Measurements from ENCODE around the gene HORMAD1. TPM values are rescaled to one million over a fixed set of nuclear protein-coding genes. Genes with fewer than 3 reads are reported as not detected.
"Not testable (repeated sequence)": the region's sequence is repeated elsewhere in the genome, so short reads cannot be mapped to it uniquely, and the experiment has no call there.

Gene HORMAD1
- total RNA-seq, 1 donor from 2014 or later = 1.6 TPM

DNA sequence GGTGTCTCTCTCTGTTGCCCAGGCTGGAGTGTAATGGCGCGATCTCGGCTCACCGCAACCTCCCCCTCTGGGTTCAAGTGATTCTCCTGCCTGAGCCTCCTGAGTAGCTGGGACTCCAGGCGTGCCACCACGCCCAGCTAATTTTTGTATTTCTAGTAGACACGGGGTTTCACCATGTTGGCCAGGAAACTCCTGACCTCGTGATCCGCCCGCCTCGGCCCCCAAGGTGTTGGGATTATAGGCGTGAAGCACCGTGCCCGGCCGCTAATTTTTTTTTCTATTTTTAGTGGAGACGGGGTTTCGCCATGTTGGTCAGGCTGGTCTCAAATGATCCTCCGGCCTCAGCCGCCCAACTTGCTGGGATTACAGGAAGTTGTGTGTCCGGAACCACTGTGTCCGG is 597 bp downstream of the HORMAD1 start:
- ChIA-PET CTCF (no interaction called here), POLR2A (no interaction called here)
- H3K9me3 Mint-ChIP-seq = no peaks in the 10 kb centered on the region
- no peak overlapping the region for H3K4me3 Mint-ChIP-seq
- no peak for ATAC-seq (ENCODE audit: low read depth)
- intact Hi-C loops (cut with micrococcal nuclease) = no loop called here
- H3K27ac Mint-ChIP-seq = no peak overlapping the region
- H3K36me3 Mint-ChIP-seq (ENCODE audit: low read depth) = no peaks in the 10 kb centered on the region
- no peak for TF ChIP-seq CTCF (IDR thresholded peaks at IDR 0.05)
- no peaks in the 10 kb centered on the region for H3K4me1 Mint-ChIP-seq
- DNase-seq = no peak
- H3K27me3 Mint-ChIP-seq = no peaks in the 10 kb centered on the region

DNA sequence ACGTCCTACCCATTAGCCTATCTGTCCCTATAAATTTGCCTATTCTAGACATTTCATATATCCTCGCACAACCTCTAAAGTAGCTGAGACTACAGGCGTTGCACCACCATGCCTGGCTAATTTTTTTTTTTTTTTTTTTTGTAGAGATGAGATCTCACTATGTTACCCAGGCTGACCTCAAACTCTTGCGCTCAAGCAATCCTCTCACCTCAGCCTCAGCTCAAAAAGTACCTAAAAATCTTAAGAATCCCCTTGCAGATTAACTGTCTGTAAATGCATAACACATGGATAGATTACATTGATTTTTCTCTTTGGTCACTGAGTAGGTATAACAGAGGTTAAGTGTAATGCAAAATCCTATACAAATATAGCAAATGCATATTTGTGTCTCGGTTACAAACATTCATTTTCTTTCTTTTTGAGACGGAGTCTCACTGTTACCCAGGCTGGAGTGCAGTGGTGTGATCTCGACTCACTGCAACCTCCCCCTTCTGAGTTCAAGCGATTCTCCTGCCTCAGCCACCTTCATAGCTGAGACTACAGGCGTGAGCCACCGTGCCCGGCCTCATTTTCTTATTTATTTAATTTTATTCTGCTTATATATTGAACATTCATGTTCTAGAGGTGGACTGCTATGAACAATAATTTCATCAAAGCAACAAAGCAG is 2.3 kb downstream of the HORMAD1 start:
- intact Hi-C loops (cut with micrococcal nuclease) = no loop called here
- Mint-ChIP-seq H3K27me3 (no peaks in the 10 kb centered on the region), H3K4me3 (no peak overlapping the region), H3K9me3 (no peaks in the 10 kb centered on the region), H3K27ac (no peak overlapping the region), H3K4me1 (no peaks in the 10 kb centered on the region), H3K36me3 (ENCODE audit: low read depth) (no peaks in the 10 kb centered on the region)
- no peak for ATAC-seq (ENCODE audit: low read depth)
- no peak for TF ChIP-seq CTCF (IDR thresholded peaks at IDR 0.05)
- ChIA-PET POLR2A (no interaction called here), CTCF (no interaction called here)
- no peak for DNase-seq

- H3K27me3 Mint-ChIP-seq; CTCF ChIA-PET; DNase-seq; H3K36me3 Mint-ChIP-seq (ENCODE audit: low read depth); intact Hi-C loops (cut with micrococcal nuclease); ATAC-seq (ENCODE audit: low read depth); H3K27ac Mint-ChIP-seq; H3K9me3 Mint-ChIP-seq; H3K4me3 Mint-ChIP-seq; H3K4me1 Mint-ChIP-seq: not testable (repeated sequence)
- POLR2A ChIA-PET = interaction anchor here (0.8 to 1.1 kb wide), 2 partner anchors 12 to 147 kb away, joined by 3 read pairs; partner anchors contain the start of gene GOLPH3L
Observed at GRCh38 chr1:150709031-150709430, 11.7 kb downstream of the HORMAD1 start.

- Mint-ChIP-seq H3K4me3 (no peak overlapping the region), H3K27ac (no peak overlapping the region), H3K9me3 (no peaks in the 10 kb centered on the region), H3K27me3 (no peaks in the 10 kb centered on the region), H3K4me1 (peaks cover 5% of the 10 kb centered on the region), H3K36me3 (ENCODE audit: low read depth) (no peaks in the 10 kb centered on the region)
- intact Hi-C loops (cut with micrococcal nuclease) = no loop called here
- no peak for TF ChIP-seq CTCF (IDR thresholded peaks at IDR 0.05)
- DNase-seq = no peak
- ChIA-PET CTCF (no interaction called here), POLR2A (interaction anchor here (0.8 to 1.1 kb wide), 2 partner anchors 11 to 147 kb away, joined by 3 read pairs; partner anchors contain the start of gene GOLPH3L)
- peak; percentile 67 for ATAC-seq (ENCODE audit: low read depth)
Observed at GRCh38 chr1:150708595-150708994, 12.1 kb downstream of the HORMAD1 start.

- no peak overlapping the region for H3K27ac Mint-ChIP-seq
- no peaks in the 10 kb centered on the region for H3K9me3 Mint-ChIP-seq
- ChIA-PET POLR2A (no interaction called here), CTCF (no interaction called here)
- TF ChIP-seq CTCF (IDR thresholded peaks at IDR 0.05) = no peak
- no peak overlapping the region for H3K4me3 Mint-ChIP-seq
- no peaks in the 10 kb centered on the region for H3K36me3 Mint-ChIP-seq (ENCODE audit: low read depth)
- H3K27me3 Mint-ChIP-seq = no peaks in the 10 kb centered on the region
- H3K4me1 Mint-ChIP-seq = peaks cover 5% of the 10 kb centered on the region
- ATAC-seq (ENCODE audit: low read depth) (no peak), DNase-seq (no peak)
- intact Hi-C loops (cut with micrococcal nuclease) = loop anchor here (2.0 kb wide), 1 partner anchor 19 kb away; no protein-coding TSS in a partner anchor
Observed at GRCh38 chr1:150706091-150706490, 14.6 kb downstream of the HORMAD1 start.

DNA sequence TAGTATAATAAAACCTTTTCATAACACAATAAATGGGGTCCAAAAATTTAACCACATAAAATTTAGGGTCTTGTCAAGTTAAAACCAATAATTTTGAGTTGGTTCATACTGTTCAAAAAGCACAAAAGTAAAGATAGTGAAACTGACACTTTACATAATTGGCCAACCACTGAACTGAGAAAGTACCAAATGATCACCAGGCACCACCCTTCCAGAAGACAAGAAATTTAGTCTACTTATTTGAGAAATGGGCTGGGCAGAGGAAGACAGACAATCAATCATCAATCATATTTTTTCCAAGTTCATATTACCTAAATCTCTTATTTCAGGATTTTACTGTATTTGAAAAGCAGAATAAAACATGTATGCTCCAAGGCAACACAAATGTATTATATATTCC is 17.3 kb downstream of the HORMAD1 start:
- H3K9me3 Mint-ChIP-seq = no peaks in the 10 kb centered on the region
- H3K4me3 Mint-ChIP-seq = no peak overlapping the region
- intact Hi-C loops (cut with micrococcal nuclease) = no loop called here
- TF ChIP-seq CTCF (IDR thresholded peaks at IDR 0.05) = no peak
- no peak for ATAC-seq (ENCODE audit: low read depth)
- ChIA-PET CTCF (no interaction called here), POLR2A (no interaction called here)
- H3K36me3 Mint-ChIP-seq (ENCODE audit: low read depth) = no peaks in the 10 kb centered on the region
- no peak overlapping the region for H3K27ac Mint-ChIP-seq
- H3K27me3 Mint-ChIP-seq = no peaks in the 10 kb centered on the region
- no peaks in the 10 kb centered on the region for H3K4me1 Mint-ChIP-seq
- no peak for DNase-seq
